HL-60 (cell line): ENCODE data around the gene NANOS1.

Experiments used
- DNase-seq, 2 experiments: peaks; one replicate each; pipeline ENCODE4 v3.0.0-alpha.2; 2010 to 2020; ENCODE audit warnings: low read depth in 1 of 2, low spot score in 1 of 2
- H3K27ac ChIP-seq: fragments of 250-450 bp; sonication (Bioruptor Pico); replicated peaks from 2 replicates; pipeline ENCODE4 v1.5.1; 2020; ENCODE audit warnings: mild to moderate bottlenecking, moderate library complexity
- H3K27me3 ChIP-seq: fragments of 250-450 bp; sonication (Bioruptor Pico); 2 replicates; pipeline ENCODE4 v1.5.1; 2021; ENCODE audit warnings: mild to moderate bottlenecking, moderate library complexity; ENCODE audit not compliant: insufficient read depth, poor library complexity, severe bottlenecking
- H3K4me3 ChIP-seq: replicated peaks from 2 replicates; pipeline ENCODE4 v1.5.1; 2011; ENCODE audit warnings: mild to moderate bottlenecking, control low read depth, low read length; ENCODE audit not compliant: insufficient read depth
- GABPA ChIP-seq: IDR thresholded peaks from 2 replicates; pipeline ENCODE4 v1.6.1; 2012; ENCODE audit warnings: low read depth
- POLR2AphosphoS5 ChIP-seq: IDR thresholded peaks from 2 replicates; pipeline ENCODE4 v1.6.1; 2012; ENCODE audit warnings: low read depth
- SPI1 ChIP-seq: IDR thresholded peaks from 2 replicates; pipeline ENCODE4 v1.6.1; 2012; ENCODE audit warnings: low read depth, mild to moderate bottlenecking, borderline replicate concordance
- TF ChIP-seq, protein P1 (sequence below): IDR thresholded peaks from 2 replicates; pipeline ENCODE4 v1.6.1; 2012; ENCODE audit warnings: low read depth; ENCODE audit not compliant: insufficient replicate concordance
- TF ChIP-seq, protein P2 (sequence below): IDR thresholded peaks from one replicate; pipeline ENCODE4 v1.5.1; 2011; ENCODE audit warnings: low read length, control low read depth, inconsistent platforms; ENCODE audit not compliant: insufficient read depth

The NANOS1 gene

DNA sequence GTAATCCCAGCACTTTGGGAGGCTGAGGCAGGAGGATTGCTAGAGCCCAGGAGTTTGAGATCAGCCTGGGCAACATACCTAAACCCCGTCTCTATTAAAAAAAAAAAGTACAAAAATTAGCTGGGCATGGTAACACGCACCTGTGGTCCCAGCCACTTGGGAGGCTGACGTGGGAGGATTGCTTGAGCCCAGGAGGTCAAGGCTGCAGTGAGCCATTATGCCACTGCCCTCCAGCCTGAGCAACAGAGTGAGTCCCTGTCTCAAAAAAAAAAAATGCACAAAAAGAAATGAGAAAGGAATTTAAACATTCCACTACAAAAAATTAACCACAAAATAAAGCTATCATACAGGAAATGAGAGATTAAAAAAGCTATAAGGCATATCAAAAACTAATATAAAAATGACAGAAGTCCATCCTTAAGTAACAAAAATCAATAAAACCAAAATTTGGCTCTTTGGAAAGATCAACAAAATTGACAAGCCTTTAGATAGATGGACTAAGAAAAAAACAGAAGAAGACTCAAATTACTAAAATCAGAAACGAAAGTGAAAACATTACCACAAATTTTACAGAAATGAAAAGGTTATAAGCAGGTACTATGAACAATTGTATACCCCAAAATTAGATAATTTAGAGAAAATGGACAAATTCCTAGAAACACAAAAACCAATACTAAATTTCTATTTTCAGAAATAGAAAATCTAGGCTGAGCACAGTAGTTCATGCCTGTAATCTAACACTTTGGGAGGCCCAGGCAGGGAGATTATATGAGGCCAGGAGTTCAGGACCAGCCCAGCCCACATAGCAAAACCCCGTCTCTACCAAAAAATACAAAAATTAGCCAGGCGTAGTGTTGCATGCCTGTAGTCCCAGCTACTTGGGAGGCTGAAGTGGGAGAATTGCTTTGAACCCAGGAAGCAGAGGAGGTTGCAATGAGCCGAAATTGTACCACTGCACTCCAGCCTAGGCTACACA is 42.4 kb upstream of the NANOS1 start:
- H3K27ac ChIP-seq = no peak overlapping the region
- TF ChIP-seq, protein P1, sequence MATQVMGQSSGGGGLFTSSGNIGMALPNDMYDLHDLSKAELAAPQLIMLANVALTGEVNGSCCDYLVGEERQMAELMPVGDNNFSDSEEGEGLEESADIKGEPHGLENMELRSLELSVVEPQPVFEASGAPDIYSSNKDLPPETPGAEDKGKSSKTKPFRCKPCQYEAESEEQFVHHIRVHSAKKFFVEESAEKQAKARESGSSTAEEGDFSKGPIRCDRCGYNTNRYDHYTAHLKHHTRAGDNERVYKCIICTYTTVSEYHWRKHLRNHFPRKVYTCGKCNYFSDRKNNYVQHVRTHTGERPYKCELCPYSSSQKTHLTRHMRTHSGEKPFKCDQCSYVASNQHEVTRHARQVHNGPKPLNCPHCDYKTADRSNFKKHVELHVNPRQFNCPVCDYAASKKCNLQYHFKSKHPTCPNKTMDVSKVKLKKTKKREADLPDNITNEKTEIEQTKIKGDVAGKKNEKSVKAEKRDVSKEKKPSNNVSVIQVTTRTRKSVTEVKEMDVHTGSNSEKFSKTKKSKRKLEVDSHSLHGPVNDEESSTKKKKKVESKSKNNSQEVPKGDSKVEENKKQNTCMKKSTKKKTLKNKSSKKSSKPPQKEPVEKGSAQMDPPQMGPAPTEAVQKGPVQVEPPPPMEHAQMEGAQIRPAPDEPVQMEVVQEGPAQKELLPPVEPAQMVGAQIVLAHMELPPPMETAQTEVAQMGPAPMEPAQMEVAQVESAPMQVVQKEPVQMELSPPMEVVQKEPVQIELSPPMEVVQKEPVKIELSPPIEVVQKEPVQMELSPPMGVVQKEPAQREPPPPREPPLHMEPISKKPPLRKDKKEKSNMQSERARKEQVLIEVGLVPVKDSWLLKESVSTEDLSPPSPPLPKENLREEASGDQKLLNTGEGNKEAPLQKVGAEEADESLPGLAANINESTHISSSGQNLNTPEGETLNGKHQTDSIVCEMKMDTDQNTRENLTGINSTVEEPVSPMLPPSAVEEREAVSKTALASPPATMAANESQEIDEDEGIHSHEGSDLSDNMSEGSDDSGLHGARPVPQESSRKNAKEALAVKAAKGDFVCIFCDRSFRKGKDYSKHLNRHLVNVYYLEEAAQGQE = no peak
- no peak for TF ChIP-seq GABPA
- TF ChIP-seq POLR2AphosphoS5 = no peak
- TF ChIP-seq, protein P2, sequence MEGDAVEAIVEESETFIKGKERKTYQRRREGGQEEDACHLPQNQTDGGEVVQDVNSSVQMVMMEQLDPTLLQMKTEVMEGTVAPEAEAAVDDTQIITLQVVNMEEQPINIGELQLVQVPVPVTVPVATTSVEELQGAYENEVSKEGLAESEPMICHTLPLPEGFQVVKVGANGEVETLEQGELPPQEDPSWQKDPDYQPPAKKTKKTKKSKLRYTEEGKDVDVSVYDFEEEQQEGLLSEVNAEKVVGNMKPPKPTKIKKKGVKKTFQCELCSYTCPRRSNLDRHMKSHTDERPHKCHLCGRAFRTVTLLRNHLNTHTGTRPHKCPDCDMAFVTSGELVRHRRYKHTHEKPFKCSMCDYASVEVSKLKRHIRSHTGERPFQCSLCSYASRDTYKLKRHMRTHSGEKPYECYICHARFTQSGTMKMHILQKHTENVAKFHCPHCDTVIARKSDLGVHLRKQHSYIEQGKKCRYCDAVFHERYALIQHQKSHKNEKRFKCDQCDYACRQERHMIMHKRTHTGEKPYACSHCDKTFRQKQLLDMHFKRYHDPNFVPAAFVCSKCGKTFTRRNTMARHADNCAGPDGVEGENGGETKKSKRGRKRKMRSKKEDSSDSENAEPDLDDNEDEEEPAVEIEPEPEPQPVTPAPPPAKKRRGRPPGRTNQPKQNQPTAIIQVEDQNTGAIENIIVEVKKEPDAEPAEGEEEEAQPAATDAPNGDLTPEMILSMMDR = no peak
- no peak for TF ChIP-seq SPI1
- no peaks in the 10 kb centered on the region for H3K27me3 ChIP-seq
- no peak overlapping the region for H3K4me3 ChIP-seq
- no peak for DNase-seq

DNA sequence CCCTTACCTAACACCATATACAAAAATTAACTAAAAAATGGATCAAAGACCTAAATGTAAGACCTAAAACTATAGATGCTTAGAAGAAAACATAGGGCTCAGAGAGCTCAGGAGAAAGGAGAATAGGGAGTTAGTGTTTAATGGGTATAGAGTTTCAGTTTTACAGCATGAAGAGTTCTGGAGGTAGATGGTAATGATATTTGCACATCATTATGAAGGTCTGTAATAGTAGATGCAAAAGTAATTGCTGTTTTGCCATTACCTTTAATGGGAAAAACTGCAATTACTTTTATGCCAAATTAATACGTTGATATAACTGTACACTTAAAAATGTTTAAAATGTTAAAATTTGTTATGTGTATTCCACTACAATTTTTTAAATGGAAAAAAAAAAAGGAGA is 39.2 kb upstream of the NANOS1 start:
- Histone ChIP-seq H3K27ac (no peak overlapping the region), H3K4me3 (no peak overlapping the region), H3K27me3 (no peaks in the 10 kb centered on the region)
- DNase-seq = no peak
- TF ChIP-seq POLR2AphosphoS5 = no peak

DNA sequence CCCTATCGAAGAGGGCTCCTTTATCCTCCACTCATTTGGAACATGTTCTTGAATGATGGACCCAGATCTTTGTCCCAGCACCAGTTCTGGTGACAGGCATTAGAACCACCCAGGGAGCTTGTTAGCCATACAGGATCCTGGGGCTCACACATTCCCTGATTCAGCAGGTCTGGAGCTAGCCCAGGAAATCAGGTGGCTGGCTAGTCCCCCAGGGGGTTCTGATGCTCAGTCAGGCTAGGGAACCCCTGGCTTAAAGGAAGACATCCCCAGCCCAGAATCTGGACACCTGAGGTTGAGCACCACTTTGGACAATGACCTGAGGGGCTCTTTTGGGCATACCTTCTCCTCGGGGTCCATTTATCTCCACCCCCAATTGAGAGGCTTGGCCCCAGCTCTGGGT is 37.0 kb upstream of the NANOS1 start:
- DNase-seq = no peak
- no peak overlapping the region for H3K27ac ChIP-seq
- no peak overlapping the region for H3K4me3 ChIP-seq
- TF ChIP-seq, protein P1 = no peak
- TF ChIP-seq POLR2AphosphoS5 (no peak), SPI1 (no peak), GABPA (no peak)
- TF ChIP-seq, protein P2 = no peak
- no peaks in the 10 kb centered on the region for H3K27me3 ChIP-seq

DNA sequence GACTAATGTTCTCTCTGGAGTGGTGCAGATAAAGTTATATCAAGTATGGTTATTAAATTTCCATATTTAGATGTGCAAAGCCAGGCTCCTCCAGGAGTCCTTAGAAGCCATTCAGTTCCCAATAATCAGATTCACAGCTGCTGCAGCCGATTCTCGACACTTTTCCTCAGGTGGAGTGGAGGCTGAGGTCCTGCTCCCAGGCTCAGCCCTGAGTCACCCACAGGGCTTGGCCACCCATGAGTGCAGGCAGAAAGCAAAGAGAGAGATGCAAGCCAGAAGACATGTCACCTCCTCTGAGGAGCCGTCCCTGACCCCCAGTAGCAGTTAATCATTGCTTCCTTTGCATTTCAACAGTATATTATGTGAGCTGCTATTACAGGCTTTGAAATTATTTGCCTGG is 36.3 kb upstream of the NANOS1 start:
- Histone ChIP-seq H3K27ac (no peak overlapping the region), H3K27me3 (no peaks in the 10 kb centered on the region), H3K4me3 (no peak overlapping the region)
- TF ChIP-seq GABPA (no peak), POLR2AphosphoS5 (no peak), SPI1 (no peak)
- TF ChIP-seq, protein P1 = no peak
- TF ChIP-seq, protein P2 = no peak
- no peak for DNase-seq
